Adrenal gland (tissue), 5 donors: ENCODE measurements around the gene FHOD3.

ENCODE experiments used
- CTCF ChIP-seq, 6 experiments: fragments of 450-650 bp in 4 of 6; fragments of 200-600 bp in 2 of 6; sonication (generic) in 1 of 6; IDR thresholded peaks; 1 replicate in 5 of 6; 2 replicates in 1 of 6; pipeline versions ENCODE4 v1.5.1 to v1.8.0; 2016 to 2021; ENCODE audit warnings: antibody characterized with exemption in 6 of 6, mild to moderate bottlenecking in 2 of 6, moderate library complexity in 1 of 6
- POLR2A ChIP-seq, 2 donors: fragments of 450-650 bp; IDR thresholded peaks; one replicate each; pipeline ENCODE4 v1.6.1; 2017; ENCODE audit warnings: antibody characterized with exemption in 2 of 2, mild to moderate bottlenecking in 2 of 2, moderate library complexity in 1 of 2
- donor health status: DM: no; HTN: no; CAD: no.

GRCh38 chr18:36595046-36595817 is 297.7 kb downstream of the FHOD3 start:
- TF ChIP-seq CTCF (IDR thresholded peaks at IDR 0.05) = no peak
- no peak for TF ChIP-seq POLR2A (IDR thresholded peaks at IDR 0.05)
